Mesenchymal stem cell (in vitro differentiated cells and primary cell): ENCODE results near the gene GRK1. TPM values are rescaled to one million over a fixed set of nuclear protein-coding genes. Genes with fewer than 3 reads are reported as not detected.

Experiments
- DNase-seq: peaks from one replicate; pipeline ENCODE4 v3.0.0-alpha.2; 2013
- H2AFZ ChIP-seq: one replicate; pipeline ENCODE4 v1.6.1; 2013; ENCODE audit warnings: low read depth, mild to moderate bottlenecking, control low read depth, inconsistent platforms, low read length, moderate library complexity
- H2AK5ac ChIP-seq: 2 replicates; pipeline ENCODE4 v1.6.1; 2013; ENCODE audit warnings: low read length, moderate library complexity, mild to moderate bottlenecking, inconsistent platforms; ENCODE audit not compliant: severe bottlenecking
- H2BK120ac ChIP-seq: one replicate; pipeline ENCODE4 v1.6.1; 2013; ENCODE audit warnings: low read depth, mild to moderate bottlenecking, inconsistent platforms, low read length, moderate library complexity
- H2BK12ac ChIP-seq, 2 experiments: one replicate each; pipeline ENCODE4 v1.6.1; 2013; ENCODE audit warnings: inconsistent platforms in 2 of 2, low read length in 2 of 2, mild to moderate bottlenecking in 2 of 2, moderate library complexity in 2 of 2, control low read depth in 1 of 2
- H2BK15ac ChIP-seq: one replicate; pipeline ENCODE4 v1.6.1; 2013; ENCODE audit warnings: mild to moderate bottlenecking, low read depth, inconsistent platforms; ENCODE audit not compliant: poor library complexity, severe bottlenecking
- H2BK5ac ChIP-seq: 2 replicates; pipeline ENCODE4 v1.6.1; 2013; ENCODE audit warnings: low read depth, mild to moderate bottlenecking, low read length, control low read depth, inconsistent platforms; ENCODE audit not compliant: poor library complexity, severe bottlenecking
- H3K14ac ChIP-seq, 2 experiments: one replicate each; pipeline ENCODE4 v1.6.1; 2013; ENCODE audit warnings: inconsistent platforms in 2 of 2, low read length in 2 of 2, control low read depth in 1 of 2, mild to moderate bottlenecking in 1 of 2, moderate library complexity in 1 of 2
- H3K18ac ChIP-seq, 2 experiments: one replicate each; pipeline ENCODE4 v1.6.1; 2013; ENCODE audit warnings: inconsistent platforms in 2 of 2, low read length in 2 of 2, control low read depth in 1 of 2, low read depth in 1 of 2, mild to moderate bottlenecking in 1 of 2
- H3K23ac ChIP-seq, 2 experiments: one replicate each; pipeline ENCODE4 v1.6.1; 2013; ENCODE audit warnings: inconsistent platforms in 2 of 2, low read length in 2 of 2, mild to moderate bottlenecking in 2 of 2, moderate library complexity in 2 of 2, control low read depth in 1 of 2
- H3K27ac ChIP-seq: 2 replicates; pipeline ENCODE4 v1.5.1; 2013; ENCODE audit warnings: mild to moderate bottlenecking, moderate library complexity, low read length, control low read depth, inconsistent platforms; ENCODE audit not compliant: poor library complexity, severe bottlenecking
- H3K27me3 ChIP-seq, 2 experiments: 2 replicates each; pipeline versions ENCODE4 v1.6.1 to v1.7.0; 2013; ENCODE audit warnings: low read length in 2 of 2, mild to moderate bottlenecking in 2 of 2, moderate library complexity in 2 of 2, control low read depth in 1 of 2, inconsistent platforms in 1 of 2; ENCODE audit not compliant: control insufficient read depth in 1 of 2, insufficient read depth in 1 of 2
- H3K36me3 ChIP-seq, 2 experiments: 2 replicates each; pipeline versions ENCODE4 v1.6.1 to v1.7.0; 2013; ENCODE audit warnings: low read length in 2 of 2, control low read depth in 1 of 2, inconsistent platforms in 1 of 2, low read depth in 1 of 2, mild to moderate bottlenecking in 1 of 2; ENCODE audit not compliant: insufficient read depth in 2 of 2, control insufficient read depth in 1 of 2
- H3K4ac ChIP-seq, 2 experiments: one replicate each; pipeline ENCODE4 v1.6.1; 2013; ENCODE audit warnings: inconsistent platforms in 2 of 2, low read length in 2 of 2, mild to moderate bottlenecking in 2 of 2, moderate library complexity in 2 of 2, control low read depth in 1 of 2, low read depth in 1 of 2
- H3K4me1 ChIP-seq: 2 replicates; pipeline ENCODE4 v1.6.1; 2013; ENCODE audit warnings: low read depth, low read length, control low read depth; ENCODE audit not compliant: control insufficient read depth, insufficient read depth
- H3K4me2 ChIP-seq: 2 replicates; pipeline ENCODE4 v1.6.1; 2013; ENCODE audit warnings: low read length, mild to moderate bottlenecking, inconsistent platforms; ENCODE audit not compliant: poor library complexity, severe bottlenecking
- H3K4me3 ChIP-seq, 2 experiments: 2 replicates each; pipeline versions ENCODE4 v1.5.1 to v1.7.0; 2013; ENCODE audit warnings: low read length in 2 of 2, mild to moderate bottlenecking in 2 of 2, control low read depth in 1 of 2, low read depth in 1 of 2; ENCODE audit not compliant: insufficient read depth in 1 of 2
- H3K79me1 ChIP-seq: replicated peaks from 2 replicates; pipeline ENCODE4 v1.6.1; 2013; ENCODE audit warnings: mild to moderate bottlenecking, control low read depth, low read length, inconsistent platforms; ENCODE audit not compliant: poor library complexity, severe bottlenecking
- H3K9ac ChIP-seq: 2 replicates; pipeline ENCODE4 v1.7.0; 2013; ENCODE audit warnings: mild to moderate bottlenecking, low read length, moderate library complexity
- H3K9me3 ChIP-seq: 2 replicates; pipeline ENCODE4 v1.7.0; 2013; ENCODE audit warnings: mild to moderate bottlenecking, low read length; ENCODE audit not compliant: control insufficient read depth
- H4K8ac ChIP-seq: one replicate; pipeline ENCODE4 v1.6.1; 2013; ENCODE audit warnings: inconsistent platforms, mild to moderate bottlenecking, low read length, moderate library complexity
- H4K91ac ChIP-seq: one replicate; pipeline ENCODE4 v1.6.1; 2013; ENCODE audit warnings: mild to moderate bottlenecking, low read length, inconsistent platforms
- WGBS: methylation state at CpG from one replicate; pipeline ENCODE4 v1.1.7; 2013; ENCODE audit warnings: mixed read lengths; 5-methylcytosine and 5-hydroxymethylcytosine counted together
- polyA plus RNA-seq, 2 experiments: library from polyadenylated mRNA; stranded (reverse); fragments of 200-250 nt; gene quantifications; one replicate each; pipeline ENCODE4 v1.2.3, GENCODE V29; 2013

GRK1 gene
- polyA plus RNA-seq (2013, experiment 1 of 2) = not detected
- not detected for polyA plus RNA-seq (2013, experiment 2 of 2)

DNA sequence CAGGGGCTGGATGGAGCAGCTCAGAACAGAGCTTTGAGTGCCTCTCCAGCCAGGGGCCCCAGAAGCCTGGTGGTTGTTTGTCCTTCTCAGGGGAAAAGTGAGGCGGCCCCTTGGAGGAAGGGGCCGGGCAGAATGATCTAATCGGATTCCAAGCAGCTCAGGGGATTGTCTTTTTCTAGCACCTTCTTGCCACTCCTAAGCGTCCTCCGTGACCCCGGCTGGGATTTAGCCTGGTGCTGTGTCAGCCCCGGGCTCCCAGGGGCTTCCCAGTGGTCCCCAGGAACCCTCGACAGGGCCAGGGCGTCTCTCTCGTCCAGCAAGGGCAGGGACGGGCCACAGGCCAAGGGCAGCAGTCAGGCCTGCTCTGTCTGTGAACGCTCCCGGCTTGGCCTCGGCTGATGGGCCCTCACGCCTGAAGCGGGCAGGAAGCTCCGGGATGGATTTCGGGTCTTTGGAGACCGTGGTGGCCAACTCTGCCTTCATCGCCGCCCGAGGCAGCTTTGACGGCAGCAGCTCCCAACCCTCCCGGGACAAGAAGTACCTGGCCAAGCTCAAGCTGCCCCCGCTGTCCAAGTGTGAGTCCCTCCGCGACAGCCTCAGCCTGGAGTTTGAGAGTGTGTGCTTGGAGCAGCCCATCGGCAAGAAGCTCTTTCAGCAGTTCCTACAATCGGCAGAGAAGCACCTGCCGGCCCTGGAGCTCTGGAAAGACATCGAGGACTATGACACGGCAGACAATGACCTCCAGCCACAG is at the start of gene GRK1:
Gene GRK1 (plus strand): TSS at position 269 of the 751 bp plus-strand sequence. CDS start 168 bp downstream, at position 437.
- no peak within 1 kb of the TSS for H3K4me2 ChIP-seq
- no peak within 1 kb of the TSS for H2AK5ac ChIP-seq
- H3K4me3 ChIP-seq = no peak within 1 kb of the TSS
- H2BK15ac ChIP-seq = no peak within 1 kb of the TSS
- no peak within 1 kb of the TSS for H2BK5ac ChIP-seq
- no peaks in the 10 kb centered on the region for H3K79me1 ChIP-seq
- peaks cover 4% of the 10 kb centered on the region for H3K9me3 ChIP-seq
- DNase-seq = no peak
- H3K23ac ChIP-seq = peak within 1 kb of the TSS in 1 of 2 experiments; percentile 37
- 84% methylated on average over 32 of the region's 32 CpGs for WGBS
- no peak within 1 kb of the TSS for H3K4ac ChIP-seq
- no peak within 1 kb of the TSS for H4K8ac ChIP-seq
- H3K27ac ChIP-seq = no peak within 1 kb of the TSS
- H3K4me1 ChIP-seq = no peaks in the 10 kb centered on the region
- H3K36me3 ChIP-seq = no peaks in the 10 kb centered on the region
- peaks cover 4 to 58% of the 10 kb centered on the region in 2 experiments for H3K27me3 ChIP-seq
- H2BK12ac ChIP-seq = no peak within 1 kb of the TSS
- no peak within 1 kb of the TSS for H3K9ac ChIP-seq
- no peak within 1 kb of the TSS for H3K14ac ChIP-seq
- peak within 1 kb of the TSS; percentile 10 for H4K91ac ChIP-seq
- H3K18ac ChIP-seq = no peak within 1 kb of the TSS
- H2AFZ ChIP-seq = no peak within 1 kb of the TSS
- no peak within 1 kb of the TSS for H2BK120ac ChIP-seq

DNA sequence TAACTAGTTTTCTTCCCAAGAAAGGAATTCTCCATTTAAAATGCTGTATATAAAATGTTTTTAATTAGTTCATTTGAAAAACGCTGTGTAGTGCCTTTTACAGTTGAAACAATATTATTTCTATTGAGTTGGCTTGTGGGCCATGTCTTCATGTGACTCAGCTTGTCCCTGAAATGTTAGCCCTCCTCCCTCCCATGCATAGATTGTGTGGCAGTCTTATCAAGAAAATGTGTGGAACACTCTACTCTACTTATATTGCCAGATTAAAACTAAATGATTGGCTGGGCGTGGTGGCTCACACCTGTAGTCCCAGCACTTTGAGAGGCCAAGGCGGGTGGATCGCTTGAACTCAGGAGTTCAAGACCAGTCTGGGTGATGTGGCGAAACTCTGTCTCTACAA is 49.1 kb upstream of the GRK1 start:
- Histone ChIP-seq H3K36me3 (peaks cover 28 to 46% of the 10 kb centered on the region in 2 experiments), H4K8ac (no peak overlapping the region), H3K4me2 (no peak overlapping the region), H2BK5ac (no peak overlapping the region), H3K9ac (no peak overlapping the region), H3K14ac (no peak overlapping the region), H3K23ac (no peak overlapping the region), H3K4me1 (peaks cover 21% of the 10 kb centered on the region), H2BK15ac (no peak overlapping the region), H3K4me3 (no peak overlapping the region), H2AK5ac (no peak overlapping the region), H3K27me3 (no peaks in the 10 kb centered on the region), H3K27ac (no peak overlapping the region), H3K9me3 (no peaks in the 10 kb centered on the region), H3K18ac (no peak overlapping the region), H4K91ac (no peak overlapping the region), H2AFZ (no peak overlapping the region), H3K4ac (no peak overlapping the region), H2BK120ac (no peak overlapping the region), H3K79me1 (peaks cover 27% of the 10 kb centered on the region), H2BK12ac (no peak overlapping the region)
- no peak for DNase-seq
- 100% methylated on average over 4 of the region's 5 CpGs for WGBS

DNA sequence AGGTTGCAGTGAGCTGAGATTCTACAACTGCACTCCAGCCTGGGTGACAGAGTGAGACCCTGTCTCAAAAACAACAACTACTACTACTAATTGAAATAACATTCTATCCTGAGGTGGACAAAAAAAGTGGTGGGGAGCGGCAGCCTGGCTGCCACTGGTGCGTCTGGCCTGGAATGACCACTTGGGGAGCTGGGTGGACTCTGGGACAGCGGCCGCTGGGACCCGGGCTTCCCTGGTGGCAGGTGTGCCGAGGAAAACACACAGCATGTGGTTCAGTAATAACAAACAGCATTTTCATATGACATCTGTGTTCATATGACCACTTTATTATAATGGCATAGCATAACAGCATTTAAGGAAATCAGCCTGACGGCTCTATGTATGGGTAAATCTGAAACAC is 48.6 kb upstream of the GRK1 start:
- H3K4me1 ChIP-seq = peaks cover 21% of the 10 kb centered on the region
- H3K23ac ChIP-seq = no peak overlapping the region
- no peak overlapping the region for H2AK5ac ChIP-seq
- DNase-seq = no peak
- no peak overlapping the region for H3K18ac ChIP-seq
- no peak overlapping the region for H3K4ac ChIP-seq
- no peak overlapping the region for H2BK15ac ChIP-seq
- no peak overlapping the region for H3K4me3 ChIP-seq
- no peak overlapping the region for H2BK5ac ChIP-seq
- H3K27me3 ChIP-seq = no peaks in the 10 kb centered on the region
- H3K36me3 ChIP-seq = peaks cover 27 to 49% of the 10 kb centered on the region in 2 experiments
- 97% methylated on average over 4 of the region's 7 CpGs for WGBS
- no peak overlapping the region for H3K27ac ChIP-seq
- H3K9me3 ChIP-seq = no peaks in the 10 kb centered on the region
- no peak overlapping the region for H2AFZ ChIP-seq
- no peak overlapping the region for H3K14ac ChIP-seq
- no peak overlapping the region for H3K9ac ChIP-seq
- H4K91ac ChIP-seq = no peak overlapping the region
- H2BK12ac ChIP-seq = no peak overlapping the region
- H3K4me2 ChIP-seq = no peak overlapping the region
- no peak overlapping the region for H4K8ac ChIP-seq
- no peak overlapping the region for H2BK120ac ChIP-seq
- peaks cover 29% of the 10 kb centered on the region for H3K79me1 ChIP-seq

DNA sequence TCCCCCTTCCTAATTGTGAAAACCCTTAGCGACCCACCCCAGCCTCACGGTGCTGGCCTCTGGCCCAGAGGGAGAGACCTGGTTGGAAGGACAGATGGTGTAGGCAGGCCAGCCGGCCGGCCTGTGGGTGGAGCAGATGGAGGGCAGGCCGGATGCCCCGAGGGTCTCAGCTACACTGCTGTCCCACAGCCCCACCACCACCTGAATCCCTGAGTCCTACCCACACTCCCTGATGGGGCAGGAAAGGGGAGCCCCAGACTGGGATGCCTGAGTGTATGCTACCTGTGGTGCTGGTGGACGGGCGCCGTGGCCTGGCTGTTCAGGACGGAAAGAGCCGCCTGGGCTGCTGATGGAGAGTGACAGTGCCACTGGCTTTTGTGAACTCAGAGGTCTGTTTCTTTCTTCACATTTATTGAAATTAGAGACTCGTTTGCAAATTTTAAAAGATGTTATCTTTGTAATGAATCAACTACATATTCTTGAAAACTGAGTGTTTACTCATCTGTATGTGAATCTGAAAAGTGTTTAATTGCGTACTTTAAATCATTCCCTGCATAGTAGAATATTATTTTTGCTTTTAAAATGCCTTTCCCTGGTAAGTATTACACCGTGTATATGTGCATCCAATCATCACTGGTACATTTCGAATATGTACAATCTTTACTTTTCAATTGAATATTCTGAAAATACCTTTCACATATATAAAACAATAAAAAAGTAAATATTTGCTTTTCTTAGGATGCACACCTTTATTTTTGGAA is 46.8 kb upstream of the GRK1 start:
- H3K14ac ChIP-seq = no peak overlapping the region
- peaks cover 24% of the 10 kb centered on the region for H3K79me1 ChIP-seq
- no peak overlapping the region for H3K18ac ChIP-seq
- no peak for DNase-seq
- no peak overlapping the region for H2BK15ac ChIP-seq
- H2BK12ac ChIP-seq = no peak overlapping the region
- H3K4me3 ChIP-seq = no peak overlapping the region
- peaks cover 27 to 43% of the 10 kb centered on the region in 2 experiments for H3K36me3 ChIP-seq
- H2BK120ac ChIP-seq = no peak overlapping the region
- no peaks in the 10 kb centered on the region for H3K27me3 ChIP-seq
- H2BK5ac ChIP-seq = no peak overlapping the region
- H3K4me2 ChIP-seq = no peak overlapping the region
- H3K4ac ChIP-seq = no peak overlapping the region
- H4K8ac ChIP-seq = no peak overlapping the region
- H2AFZ ChIP-seq = no peak overlapping the region
- 92% methylated on average over 8 of the region's 15 CpGs for whole genome bisulfite sequencing
- peaks cover 20% of the 10 kb centered on the region for H3K4me1 ChIP-seq
- H3K9me3 ChIP-seq = no peaks in the 10 kb centered on the region
- H3K27ac ChIP-seq = no peak overlapping the region
- no peak overlapping the region for H3K23ac ChIP-seq
- H3K9ac ChIP-seq = no peak overlapping the region
- H4K91ac ChIP-seq = no peak overlapping the region
- no peak overlapping the region for H2AK5ac ChIP-seq
